GM10248 (cell line): ENCODE data around the gene TAP1.
"Not testable (repeated sequence)": the region's sequence is repeated elsewhere in the genome, so short reads cannot be mapped to it uniquely, and the experiment has no call there.

Experiments used
- CTCF ChIA-PET: fragments of 300-600 bp; sonication (Branson Sonifier 250); formaldehyde crosslinking; extraction: SDS; loops from one replicate; lab custom pipeline; 2021; ENCODE audit warnings: antibody characterized with exemption; lab: Yijun Ruan, JAX
- POLR2A ChIA-PET: fragments of 350-650 bp; sonication (Branson Sonifier 250); formaldehyde crosslinking; extraction: SDS; loops from one replicate; lab custom pipeline; 2020; ENCODE audit warnings: antibody characterized with exemption; lab: Yijun Ruan, JAX
- DNase-seq: peaks from one replicate; pipeline ENCODE4 v3.0.0; 2012; ENCODE audit errors: extremely low spot score
- CTCF ChIP-seq: IDR thresholded peaks from 2 replicates; pipeline ENCODE4 v1.5.1; 2012; ENCODE audit warnings: mild to moderate bottlenecking, low read depth; ENCODE audit errors: extremely low read depth, missing control alignments, control extremely low read depth

Gene TAP1

GRCh38 chr6:32888576-32888975 lies 35.1 kb upstream of the TAP1 start:
- ChIA-PET CTCF (interaction anchor here (7.4 kb wide), 1 partner anchor 96 kb away, joined by 111 read pairs; no protein-coding TSS in a partner anchor), POLR2A (no interaction called here)
- TF ChIP-seq CTCF = no peak
- no peak for DNase-seq

- no peak for TF ChIP-seq CTCF
- POLR2A ChIA-PET = no interaction called here
- CTCF ChIA-PET = interaction anchor here (7.4 kb wide), 1 partner anchor 97 kb away, joined by 111 read pairs; no protein-coding TSS in a partner anchor
- no peak for DNase-seq
These were observed 34.1 kb upstream of the TAP1 start for GRCh38 chr6:32887616-32888015.

GRCh38 chr6:32886681-32887383 lies 33.3 kb upstream of the TAP1 start:
- DNase-seq = no peak
- POLR2A ChIA-PET = no interaction called here
- CTCF ChIA-PET = interaction anchor here (0.6 to 7.4 kb wide), 22 partner anchors 9 to 285 kb away, joined by 3 to 111 read pairs (median 6); partner anchors contain the start of genes HLA-DMA and TAP2
- no peak for TF ChIP-seq CTCF

GRCh38 chr6:32885698-32886286 lies 32.3 kb upstream of the TAP1 start:
- ChIA-PET CTCF (interaction anchor here (0.7 to 7.4 kb wide), 33 partner anchors 10 to 286 kb away, joined by 3 to 111 read pairs (median 6); partner anchors contain the start of genes HLA-DMA, HLA-DMB and TAP2), POLR2A (interaction anchor here (1.1 kb wide), 1 partner anchor 86 kb away, joined by 6 read pairs; no protein-coding TSS in a partner anchor)
- peak; percentile 63 for DNase-seq
- TF ChIP-seq CTCF = peak; percentile 50

- no peak for TF ChIP-seq CTCF
- DNase-seq = no peak
- POLR2A ChIA-PET = no interaction called here
- CTCF ChIA-PET = interaction anchor here (0.8 to 7.4 kb wide), 3 partner anchors 9 to 101 kb away, joined by 3 to 111 read pairs (median 3); no protein-coding TSS in a partner anchor
These were observed 30.3 kb upstream of the TAP1 start for GRCh38 chr6:32883789-32884188.

- CTCF ChIA-PET = interaction anchor here (1.2 to 7.4 kb wide), 4 partner anchors 14 to 102 kb away, joined by 6 to 111 read pairs (median 8); partner anchors contain the start of gene TAP2
- no peak for DNase-seq
- no peak for TF ChIP-seq CTCF
- POLR2A ChIA-PET = interaction anchor here (1.2 kb wide), 1 partner anchor 89 kb away, joined by 4 read pairs; no protein-coding TSS in a partner anchor
These were observed 29.4 kb upstream of the TAP1 start for GRCh38 chr6:32882879-32883250.

GRCh38 chr6:32880962-32881361 lies 27.5 kb upstream of the TAP1 start:
- DNase-seq, POLR2A ChIA-PET: not testable (repeated sequence)
- CTCF ChIA-PET = interaction anchor here (1.0 to 5.1 kb wide), 9 partner anchors 13 to 245 kb away, joined by 3 to 38 read pairs (median 6); partner anchors contain the start of genes HLA-DMA, PSMB9, TAP1 and TAP2
